SU-DHL-6 (cell line): ENCODE results near the gene UBE3B.

Experiments
- CTCF ChIP-seq: fragments of 200-600 bp; sonication (generic); IDR thresholded peaks from one replicate; pipeline ENCODE4 v1.5.1; 2017; ENCODE audit warnings: antibody characterized with exemption, mild to moderate bottlenecking, low read length, moderate library complexity; ENCODE audit not compliant: insufficient read depth, poor library complexity, severe bottlenecking
- EZH2phosphoT487 ChIP-seq: fragments of 200-600 bp; sonication (generic), shearing (Covaris generic); conservative IDR thresholded peaks from 2 replicates; pipeline ENCODE4 v1.6.1; 2018; ENCODE audit warnings: mild to moderate bottlenecking, antibody characterized with exemption, low read length, moderate library complexity, mixed read lengths

- TF ChIP-seq CTCF = no peak
- TF ChIP-seq EZH2phosphoT487 = no peak
These were observed 103.9 kb downstream of the UBE3B start for GRCh38 chr12:109581334-109581691.
